B cell (primary cell): ENCODE measurements around the gene CDHR3. TPM values are rescaled to one million over a fixed set of nuclear protein-coding genes. Genes with fewer than 3 reads are reported as not detected.

Experiments used
- ATAC-seq: fragments of 200-7000 bp; cut with Tn5 transposase; one replicate; pipeline ENCODE4 v1.10.0; 2021; ENCODE audit warnings: low read depth, mild to moderate bottlenecking, moderate number of reproducible peaks, moderate library complexity
- CTCF ChIA-PET: fragments of 350-600 bp; sonication (Branson Sonifier 250); formaldehyde crosslinking; loops from one replicate; lab custom pipeline; 2021; ENCODE audit warnings: antibody characterized with exemption, inconsistent platforms; lab: Charles Lee
- POLR2A ChIA-PET: fragments of 350-600 bp; sonication (Branson Sonifier 250); formaldehyde crosslinking; loops from one replicate; lab custom pipeline; 2021; ENCODE audit warnings: antibody characterized with exemption; lab: Charles Lee
- DNase-seq: peaks from one replicate; pipeline ENCODE4 v3.0.0; 2013
- H2AFZ ChIP-seq: 2 replicates; pipeline ENCODE4 v1.6.1; 2012; ENCODE audit warnings: mild to moderate bottlenecking, low read depth, low read length; ENCODE audit not compliant: insufficient read depth, poor library complexity, severe bottlenecking
- H3K27ac ChIP-seq, 2 donors: 1 replicate in 1 of 2; 2 replicates in 1 of 2; pipeline ENCODE4 v1.5.1; 2012 to 2013; ENCODE audit warnings: low read length in 2 of 2, mild to moderate bottlenecking in 2 of 2, moderate library complexity in 1 of 2
- H3K27me3 ChIP-seq, 4 experiments: fragments of 200-600 bp in 1 of 4; sonication (generic) in 1 of 4; replicated peaks in 1 of 4; 1 replicate in 2 of 4; 2 replicates in 2 of 4; pipeline versions ENCODE4 v1.6.1 to v1.7.0; 2013 to 2016; ENCODE audit warnings: low read length in 3 of 4, mild to moderate bottlenecking in 2 of 4, mixed read lengths in 1 of 4, moderate library complexity in 1 of 4; ENCODE audit not compliant: insufficient read depth in 4 of 4, control insufficient read depth in 3 of 4; ENCODE audit errors: control extremely low read depth in 1 of 4
- H3K36me3 ChIP-seq, 2 experiments: replicated peaks in 1 of 2; 1 replicate in 1 of 2; 2 replicates in 1 of 2; pipeline versions ENCODE4 v1.6.1 to v1.7.1; 2013; ENCODE audit warnings: low read length in 1 of 2; ENCODE audit not compliant: insufficient read depth in 2 of 2, control insufficient read depth in 1 of 2; ENCODE audit errors: control extremely low read depth in 1 of 2, extremely low read depth in 1 of 2
- H3K4me1 ChIP-seq, 2 donors: fragments of 200-600 bp in 1 of 2; sonication (generic) in 1 of 2; 1 replicate in 1 of 2; 2 replicates in 1 of 2; pipeline versions ENCODE4 v1.5.1 to v1.6.1; 2013 to 2017; ENCODE audit warnings: low read length in 2 of 2; ENCODE audit not compliant: control insufficient read depth in 2 of 2, insufficient read depth in 2 of 2
- H3K4me2 ChIP-seq: replicated peaks from 2 replicates; pipeline ENCODE3; 2012; ENCODE audit warnings: mild to moderate bottlenecking, low read depth, low read length; ENCODE audit not compliant: poor library complexity, severe bottlenecking
- H3K4me3 ChIP-seq, 5 experiments: fragments of 200-600 bp in 1 of 5; sonication (generic) in 1 of 5; 1 replicate in 3 of 5; 2 replicates in 2 of 5; pipeline versions ENCODE4 v1.5.1 to v1.7.0; 2011 to 2016; ENCODE audit warnings: low read length in 4 of 5, mild to moderate bottlenecking in 4 of 5, low read depth in 2 of 5, control low read depth in 1 of 5, moderate library complexity in 1 of 5; ENCODE audit not compliant: insufficient read depth in 1 of 5; ENCODE audit errors: control extremely low read depth in 1 of 5, extremely low read depth in 1 of 5
- H3K79me2 ChIP-seq: fragments of 200-600 bp; sonication (generic); one replicate; pipeline ENCODE4 v1.6.0; 2016; ENCODE audit warnings: low read length; ENCODE audit not compliant: control insufficient read depth, insufficient read depth
- H3K9ac ChIP-seq: fragments of 200-600 bp; sonication (generic); 2 replicates; pipeline ENCODE4 v1.6.1; 2017; ENCODE audit warnings: mild to moderate bottlenecking, low read length, moderate library complexity
- H3K9me3 ChIP-seq, 3 donors: one replicate each; pipeline versions ENCODE4 v1.6.1 to v1.7.1; 2013; ENCODE audit warnings: low read length in 2 of 3; ENCODE audit not compliant: control insufficient read depth in 2 of 3, insufficient read depth in 1 of 3; ENCODE audit errors: control extremely low read depth in 1 of 3
- H4K20me1 ChIP-seq: 2 replicates; pipeline ENCODE4 v1.6.0; 2012; ENCODE audit warnings: mild to moderate bottlenecking, low read length; ENCODE audit not compliant: insufficient read depth, control insufficient read depth, poor library complexity, severe bottlenecking
- H3K27ac Mint-ChIP-seq: one replicate; pipeline ENCODE4 v1.8.0; 2021; ENCODE audit warnings: mixed read lengths
- H3K27me3 Mint-ChIP-seq: one replicate; pipeline ENCODE4 v1.8.0; 2021; ENCODE audit warnings: mixed read lengths
- H3K4me1 Mint-ChIP-seq: one replicate; pipeline ENCODE4 v1.8.0; 2021; ENCODE audit warnings: mixed read lengths
- H3K4me3 Mint-ChIP-seq: one replicate; pipeline ENCODE4 v1.8.0; 2021; ENCODE audit warnings: mixed read lengths
- H3K9me3 Mint-ChIP-seq: one replicate; pipeline ENCODE4 v1.8.0; 2022; ENCODE audit warnings: mixed read lengths; ENCODE audit not compliant: insufficient read depth
- EZH2 ChIP-seq: IDR thresholded peaks from 2 replicates; pipeline ENCODE4 v1.6.1; 2012; ENCODE audit warnings: borderline replicate concordance, low read depth, mild to moderate bottlenecking, moderate library complexity, low read length; ENCODE audit not compliant: insufficient read depth, poor library complexity, severe bottlenecking
- WGBS: methylation state at CpG from one replicate; pipeline ENCODE4 v1.1.5; 2013; ENCODE audit warnings: missing lambda C conversion rate; ENCODE audit not compliant: insufficient coverage; 5-methylcytosine and 5-hydroxymethylcytosine counted together
- intact Hi-C: fragments of 100-400 bp; cut with micrococcal nuclease; formaldehyde crosslinking; loops from one replicate; pipeline ENCODE4 v1.10.0; 2022
- polyA plus RNA-seq: library from polyadenylated mRNA; depleted of rRNA; stranded (reverse); fragments of >200 nt; gene quantifications from 2 replicates; pipeline ENCODE4 v1.2.3, GENCODE V29; 2012
- total RNA-seq, 2 donors: library from RNA; stranded (reverse); fragments of 120-200 nt in 1 of 2; gene quantifications; 1 replicate in 1 of 2; 2 replicates in 1 of 2; pipeline versions ENCODE4 v1.2.3 to v1.2.4, GENCODE V29; 2013 to 2022
- TF ChIP-seq, protein P1 (sequence below): fragments of 200-600 bp; IDR thresholded peaks from one replicate; pipeline ENCODE4 v1.8.0; 2022; ENCODE audit warnings: antibody characterized with exemption, mild to moderate bottlenecking

CDHR3 gene
- total and polyA plus RNA-seq, 2 donors (not counting 1 experiment from before 2014, with no cell fraction given): 0.34 to 2.6 TPM

DNA sequence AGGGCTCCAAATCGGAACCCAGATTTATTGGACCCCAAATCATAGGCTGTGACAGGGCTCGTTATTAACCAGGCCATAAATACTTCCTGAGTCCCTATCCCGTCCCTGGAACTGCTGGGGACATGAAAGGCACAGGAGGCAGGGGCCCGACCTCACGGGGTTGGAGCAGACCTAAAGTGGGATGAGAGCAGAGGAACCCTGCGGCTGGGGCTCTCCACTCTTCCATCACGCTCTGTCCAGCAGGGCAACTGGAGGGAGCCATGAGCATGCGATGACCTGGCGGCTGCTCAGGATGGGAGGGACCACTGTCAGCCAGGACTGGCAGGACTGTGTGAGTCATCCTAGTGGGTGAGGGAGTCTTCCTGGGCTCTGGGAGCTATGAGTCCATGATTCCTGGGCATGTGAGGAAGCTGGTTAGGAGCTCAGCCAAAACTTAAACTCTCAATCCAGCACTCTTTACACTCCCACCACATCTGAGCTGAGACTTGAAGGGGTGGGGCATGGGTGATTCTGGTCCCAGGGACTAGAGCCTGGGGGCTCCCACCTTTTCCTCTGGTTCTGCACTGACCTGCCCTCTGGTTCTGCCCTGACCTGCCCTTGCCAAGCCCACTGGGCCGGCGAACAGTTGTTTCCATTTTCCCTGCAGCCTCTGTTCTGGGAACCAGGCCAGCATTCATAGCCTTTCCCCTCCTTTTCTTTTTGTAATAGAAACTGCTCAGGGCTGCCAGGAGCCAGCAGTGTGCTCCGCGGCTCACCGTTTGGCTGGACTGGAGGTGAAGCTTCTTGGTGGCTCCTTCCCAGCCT, 101.9 kb downstream of the CDHR3 start:
- H2AFZ ChIP-seq: peak overlapping the region; percentile 63
- no peaks in the 10 kb centered on the region for H4K20me1 ChIP-seq
- H3K27ac ChIP-seq: no peak overlapping the region
- H3K36me3 ChIP-seq: no peaks in the 10 kb centered on the region
- Mint-ChIP-seq H3K27ac (peak overlapping the region; percentile 93), H3K4me1 (peaks cover 94% of the 10 kb centered on the region), H3K4me3 (peak overlapping the region; percentile 16), H3K27me3 (no peaks in the 10 kb centered on the region), H3K9me3 (no peaks in the 10 kb centered on the region)
- 89% methylated on average over 11 of the region's 14 CpGs for WGBS
- intact Hi-C loops: loop anchor here (10.0 kb wide), 1 partner anchor 600 kb away; the partner anchor contains the start of gene CCDC71L
- H3K4me2 ChIP-seq: peak overlapping the region; percentile 66
- ChIA-PET POLR2A (no interaction called here), CTCF (interaction anchor here (1.0 to 1.5 kb wide), 4 partner anchors 9 to 91 kb away, joined by 3 to 7 read pairs (median 6); no protein-coding TSS in a partner anchor)
- H3K4me1 ChIP-seq: peaks cover 92 to 100% of the 10 kb centered on the region in 2 donors
- no peak for TF ChIP-seq EZH2
- TF ChIP-seq, protein P1, sequence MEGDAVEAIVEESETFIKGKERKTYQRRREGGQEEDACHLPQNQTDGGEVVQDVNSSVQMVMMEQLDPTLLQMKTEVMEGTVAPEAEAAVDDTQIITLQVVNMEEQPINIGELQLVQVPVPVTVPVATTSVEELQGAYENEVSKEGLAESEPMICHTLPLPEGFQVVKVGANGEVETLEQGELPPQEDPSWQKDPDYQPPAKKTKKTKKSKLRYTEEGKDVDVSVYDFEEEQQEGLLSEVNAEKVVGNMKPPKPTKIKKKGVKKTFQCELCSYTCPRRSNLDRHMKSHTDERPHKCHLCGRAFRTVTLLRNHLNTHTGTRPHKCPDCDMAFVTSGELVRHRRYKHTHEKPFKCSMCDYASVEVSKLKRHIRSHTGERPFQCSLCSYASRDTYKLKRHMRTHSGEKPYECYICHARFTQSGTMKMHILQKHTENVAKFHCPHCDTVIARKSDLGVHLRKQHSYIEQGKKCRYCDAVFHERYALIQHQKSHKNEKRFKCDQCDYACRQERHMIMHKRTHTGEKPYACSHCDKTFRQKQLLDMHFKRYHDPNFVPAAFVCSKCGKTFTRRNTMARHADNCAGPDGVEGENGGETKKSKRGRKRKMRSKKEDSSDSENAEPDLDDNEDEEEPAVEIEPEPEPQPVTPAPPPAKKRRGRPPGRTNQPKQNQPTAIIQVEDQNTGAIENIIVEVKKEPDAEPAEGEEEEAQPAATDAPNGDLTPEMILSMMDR: no peak
- no peaks in the 10 kb centered on the region for H3K27me3 ChIP-seq
- peaks cover 0 to 19% (median 1%) of the 10 kb centered on the region in 3 donors for H3K9me3 ChIP-seq
- DNase-seq (no peak), ATAC-seq (no peak)
- no peak overlapping the region for H3K9ac ChIP-seq
- H3K79me2 ChIP-seq: peaks cover 28% of the 10 kb centered on the region
- H3K4me3 ChIP-seq: no peak overlapping the region
